HG02870 (cell line): ENCODE data around the gene PFN1.

ENCODE experiments used
- ATAC-seq: cut with Tn5 transposase; IDR thresholded peaks from one replicate; pipeline ENCODE4 v1.9.1; 2021; ENCODE audit warnings: mild to moderate bottlenecking, moderate library complexity; ENCODE audit not compliant: unreplicated experiment

Gene PFN1

GRCh38 chr17:4946312-4946976 lies 1.9 kb downstream of the PFN1 start:
- no peak for ATAC-seq

- no peak for ATAC-seq
Observed at GRCh38 chr17:4945944-4946280, 2.4 kb downstream of the PFN1 start.

- ATAC-seq: no peak
Observed at GRCh38 chr17:4945176-4945943, 3.0 kb downstream of the PFN1 start.

GRCh38 chr17:4944554-4945175 lies 3.7 kb downstream of the PFN1 start:
- no peak for ATAC-seq

- no peak for ATAC-seq
Observed at GRCh38 chr17:4944163-4944553, 4.2 kb downstream of the PFN1 start.

- no peak for ATAC-seq
Observed at GRCh38 chr17:4942760-4943508, 5.4 kb downstream of the PFN1 start.

GRCh38 chr17:4941319-4941610 lies 7.1 kb downstream of the PFN1 start:
- no peak for ATAC-seq

- ATAC-seq: peak; percentile 3
Observed at GRCh38 chr17:4940555-4941318, 7.6 kb downstream of the PFN1 start.

- peak; percentile 65 for ATAC-seq
Observed at GRCh38 chr17:4939796-4940554, 8.4 kb downstream of the PFN1 start, which contains the start of the genes RNF167 and SLC25A11. Gene RNF167, plus strand, starts transcription at chr17:4940268. Its CDS starts 642 bp downstream, at chr17:4940910. Gene SLC25A11, minus strand, starts transcription at chr17:4940046. Its CDS starts 136 bp downstream, at chr17:4939910.

- ATAC-seq: no peak
Observed at GRCh38 chr17:4939546-4939795, 8.9 kb downstream of the PFN1 start.

- no peak for ATAC-seq
Observed at GRCh38 chr17:4938688-4939545, 9.4 kb downstream of the PFN1 start.

- no peak for ATAC-seq
Observed at GRCh38 chr17:4938069-4938491, 10.2 kb downstream of the PFN1 start.

GRCh38 chr17:4937553-4937952 lies 10.8 kb downstream of the PFN1 start:
- ATAC-seq: no peak

GRCh38 chr17:4936436-4936835 lies 11.9 kb downstream of the PFN1 start:
- no peak for ATAC-seq

GRCh38 chr17:4935650-4936049 lies 12.7 kb downstream of the PFN1 start:
- ATAC-seq: no peak

GRCh38 chr17:4934173-4934979 lies 14.0 kb downstream of the PFN1 start:
- no peak for ATAC-seq

- ATAC-seq: no peak
Observed at GRCh38 chr17:4933646-4934045, 14.7 kb downstream of the PFN1 start.

- no peak for ATAC-seq
Observed at GRCh38 chr17:4932756-4933155, 15.6 kb downstream of the PFN1 start.

GRCh38 chr17:4931963-4932362 lies 16.4 kb downstream of the PFN1 start, which contains the start of gene GP1BA:
Gene GP1BA, plus strand, starts transcription at chr17:4932277. Its CDS starts 328 bp downstream, at chr17:4932605.
- ATAC-seq: no peak
